ENCODE data around the gene VAC14.
A peak's percentile ranks its signal among the peaks of the same experiment; 100 is the strongest.

DNA sequence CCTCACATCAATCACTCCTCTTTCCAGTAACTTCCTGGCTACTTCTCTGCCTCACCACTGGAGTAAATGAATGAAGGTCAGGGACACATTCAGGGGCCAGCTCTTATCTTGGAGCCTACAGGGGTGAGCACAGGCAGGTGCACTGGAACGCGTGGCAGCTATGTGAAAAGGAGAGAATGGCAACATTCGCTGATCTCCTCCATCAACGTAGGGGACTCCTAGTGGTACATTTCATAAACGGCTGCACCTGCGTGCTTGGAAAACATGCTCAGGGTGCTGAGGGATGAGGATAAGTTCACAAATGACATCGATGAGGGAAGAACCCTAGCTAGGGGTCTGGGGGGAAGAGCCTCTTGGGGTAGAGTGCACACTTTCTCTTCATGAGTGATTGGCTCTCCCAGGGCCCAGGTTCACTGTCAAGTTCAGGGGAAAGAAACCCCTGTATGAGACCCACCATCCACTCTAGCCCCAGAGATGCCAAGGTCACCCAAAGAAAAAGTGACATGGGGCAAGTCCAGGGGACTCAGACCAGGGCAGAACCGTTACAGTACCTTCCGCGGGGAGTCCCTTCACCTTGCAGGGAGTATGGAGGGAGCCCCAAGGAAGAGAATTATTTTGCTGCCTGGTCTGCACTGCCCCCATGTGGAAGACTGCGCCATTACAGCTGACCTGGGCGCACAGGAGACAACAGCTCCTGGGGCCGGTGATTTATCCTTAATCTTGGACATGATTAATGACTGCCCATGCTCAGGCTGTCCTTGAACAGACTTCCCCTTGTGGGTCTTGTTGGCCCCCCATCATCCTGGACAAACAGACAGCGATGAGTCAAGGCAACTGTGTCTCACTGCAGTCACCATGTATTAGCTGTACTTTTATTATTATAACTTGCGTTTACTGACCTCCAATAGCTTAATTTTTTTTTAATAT, 30.1 kb downstream of the VAC14 start:
- TF ChIP-seq, protein P1, sequence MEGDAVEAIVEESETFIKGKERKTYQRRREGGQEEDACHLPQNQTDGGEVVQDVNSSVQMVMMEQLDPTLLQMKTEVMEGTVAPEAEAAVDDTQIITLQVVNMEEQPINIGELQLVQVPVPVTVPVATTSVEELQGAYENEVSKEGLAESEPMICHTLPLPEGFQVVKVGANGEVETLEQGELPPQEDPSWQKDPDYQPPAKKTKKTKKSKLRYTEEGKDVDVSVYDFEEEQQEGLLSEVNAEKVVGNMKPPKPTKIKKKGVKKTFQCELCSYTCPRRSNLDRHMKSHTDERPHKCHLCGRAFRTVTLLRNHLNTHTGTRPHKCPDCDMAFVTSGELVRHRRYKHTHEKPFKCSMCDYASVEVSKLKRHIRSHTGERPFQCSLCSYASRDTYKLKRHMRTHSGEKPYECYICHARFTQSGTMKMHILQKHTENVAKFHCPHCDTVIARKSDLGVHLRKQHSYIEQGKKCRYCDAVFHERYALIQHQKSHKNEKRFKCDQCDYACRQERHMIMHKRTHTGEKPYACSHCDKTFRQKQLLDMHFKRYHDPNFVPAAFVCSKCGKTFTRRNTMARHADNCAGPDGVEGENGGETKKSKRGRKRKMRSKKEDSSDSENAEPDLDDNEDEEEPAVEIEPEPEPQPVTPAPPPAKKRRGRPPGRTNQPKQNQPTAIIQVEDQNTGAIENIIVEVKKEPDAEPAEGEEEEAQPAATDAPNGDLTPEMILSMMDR (IDR thresholded peaks at IDR 0.05; ENCODE audit: insufficient read depth, low read length), result peak; percentile 82
- TF ChIP-seq, protein P2, sequence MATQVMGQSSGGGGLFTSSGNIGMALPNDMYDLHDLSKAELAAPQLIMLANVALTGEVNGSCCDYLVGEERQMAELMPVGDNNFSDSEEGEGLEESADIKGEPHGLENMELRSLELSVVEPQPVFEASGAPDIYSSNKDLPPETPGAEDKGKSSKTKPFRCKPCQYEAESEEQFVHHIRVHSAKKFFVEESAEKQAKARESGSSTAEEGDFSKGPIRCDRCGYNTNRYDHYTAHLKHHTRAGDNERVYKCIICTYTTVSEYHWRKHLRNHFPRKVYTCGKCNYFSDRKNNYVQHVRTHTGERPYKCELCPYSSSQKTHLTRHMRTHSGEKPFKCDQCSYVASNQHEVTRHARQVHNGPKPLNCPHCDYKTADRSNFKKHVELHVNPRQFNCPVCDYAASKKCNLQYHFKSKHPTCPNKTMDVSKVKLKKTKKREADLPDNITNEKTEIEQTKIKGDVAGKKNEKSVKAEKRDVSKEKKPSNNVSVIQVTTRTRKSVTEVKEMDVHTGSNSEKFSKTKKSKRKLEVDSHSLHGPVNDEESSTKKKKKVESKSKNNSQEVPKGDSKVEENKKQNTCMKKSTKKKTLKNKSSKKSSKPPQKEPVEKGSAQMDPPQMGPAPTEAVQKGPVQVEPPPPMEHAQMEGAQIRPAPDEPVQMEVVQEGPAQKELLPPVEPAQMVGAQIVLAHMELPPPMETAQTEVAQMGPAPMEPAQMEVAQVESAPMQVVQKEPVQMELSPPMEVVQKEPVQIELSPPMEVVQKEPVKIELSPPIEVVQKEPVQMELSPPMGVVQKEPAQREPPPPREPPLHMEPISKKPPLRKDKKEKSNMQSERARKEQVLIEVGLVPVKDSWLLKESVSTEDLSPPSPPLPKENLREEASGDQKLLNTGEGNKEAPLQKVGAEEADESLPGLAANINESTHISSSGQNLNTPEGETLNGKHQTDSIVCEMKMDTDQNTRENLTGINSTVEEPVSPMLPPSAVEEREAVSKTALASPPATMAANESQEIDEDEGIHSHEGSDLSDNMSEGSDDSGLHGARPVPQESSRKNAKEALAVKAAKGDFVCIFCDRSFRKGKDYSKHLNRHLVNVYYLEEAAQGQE (IDR thresholded peaks at IDR 0.05; ENCODE audit: insufficient replicate concordance, low read depth), result no peak
